UCSD-AML1 (cell line): ENCODE data around the gene CCSER1.
A peak's percentile ranks its signal among the peaks of the same experiment; 100 is the strongest.

ENCODE experiments used
- DNase-seq: peaks from one replicate; lab custom pipeline; 2025; ENCODE audit not compliant: unreplicated experiment; lab: John Stamatoyannopoulos, UW

The CCSER1 gene

DNA sequence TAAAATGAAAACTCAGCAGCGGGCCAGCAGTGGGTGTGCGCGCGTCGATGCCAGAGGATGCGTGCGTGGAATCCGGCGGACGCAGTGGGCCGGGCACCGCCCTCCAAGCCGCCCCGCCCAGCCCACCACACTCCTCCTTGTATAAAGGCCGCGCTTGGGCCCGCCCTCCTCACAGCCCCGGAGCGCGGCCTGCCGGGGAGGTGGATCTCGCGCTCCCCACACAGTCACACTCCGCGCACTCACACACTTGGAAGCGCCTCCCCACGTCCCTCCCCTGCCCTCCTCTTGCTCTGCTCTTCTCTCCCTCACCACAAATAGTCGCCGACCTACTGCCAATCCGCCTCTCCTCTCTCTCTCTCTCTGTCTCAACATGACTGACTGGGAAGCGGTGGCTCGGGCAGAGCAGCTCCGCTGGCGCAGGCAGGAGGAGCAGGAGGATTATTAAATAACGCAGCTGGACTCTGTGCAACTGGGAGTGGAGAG lies at the start of gene CCSER1:
Gene CCSER1, plus strand, starts transcription at position 172 of the 483 bp plus-strand sequence.
- DNase-seq, result peak; percentile 53

- DNase-seq, result no peak
These were observed 48.8 kb upstream of the CCSER1 start for GRCh38 chr4:90078440-90078839.

DNA sequence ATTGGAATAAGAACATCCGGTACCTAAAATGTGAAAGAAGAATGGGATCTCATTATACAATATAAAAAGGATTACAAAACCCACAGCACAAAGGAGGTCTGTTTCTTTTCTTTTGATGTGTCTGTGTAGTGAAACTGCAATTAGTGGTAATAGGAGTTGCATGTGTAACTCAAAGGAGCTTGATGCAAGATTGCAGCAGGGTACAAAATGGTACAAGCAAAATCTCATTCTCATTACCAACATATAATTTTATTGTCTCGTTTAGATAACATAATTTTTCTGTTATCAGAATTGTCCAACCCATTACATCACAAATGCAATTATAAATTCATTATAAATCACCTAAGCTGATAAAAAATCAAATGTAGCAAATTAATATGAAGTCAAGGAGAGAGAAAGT lies 47.1 kb upstream of the CCSER1 start:
- DNase-seq, result no peak

DNA sequence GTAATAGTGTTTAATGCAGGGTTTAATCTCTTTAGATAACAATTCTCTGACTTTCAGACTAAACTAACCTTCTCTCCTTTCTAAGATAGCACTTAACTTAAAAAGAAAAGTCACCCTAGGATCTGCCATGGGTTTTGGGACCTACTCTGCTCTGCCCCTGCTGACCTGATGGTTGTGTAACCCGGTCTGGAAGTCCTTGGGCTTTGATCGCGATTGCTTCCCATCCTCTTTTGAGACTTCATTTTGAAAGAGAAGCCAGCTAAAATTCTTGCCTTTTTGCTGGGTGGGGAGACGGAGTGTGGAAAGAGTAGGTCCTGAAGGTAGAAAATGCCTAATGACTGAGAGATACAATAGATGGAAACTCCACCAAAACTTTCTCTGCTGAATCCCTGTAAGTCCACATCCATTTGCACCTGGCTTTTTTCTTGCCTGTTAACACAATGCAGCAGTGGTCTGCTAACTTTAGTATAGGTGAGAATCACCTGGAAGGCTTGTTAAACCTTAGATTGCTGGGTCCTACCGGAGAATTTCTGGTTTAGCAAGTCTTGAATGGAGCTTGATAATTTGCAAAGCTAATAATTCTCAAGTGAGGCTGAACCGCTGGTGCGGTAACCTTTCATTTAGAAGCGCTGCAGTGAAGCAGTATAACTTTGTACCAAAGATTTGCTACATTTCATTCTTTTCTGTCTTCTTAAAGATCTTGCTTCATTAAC lies 45.6 kb upstream of the CCSER1 start:
- no peak for DNase-seq

GRCh38 chr4:90082449-90082848 lies 44.7 kb upstream of the CCSER1 start:
- DNase-seq, result no peak

- DNase-seq, result no peak
These were observed 42.8 kb upstream of the CCSER1 start for GRCh38 chr4:90084277-90084966.

DNA sequence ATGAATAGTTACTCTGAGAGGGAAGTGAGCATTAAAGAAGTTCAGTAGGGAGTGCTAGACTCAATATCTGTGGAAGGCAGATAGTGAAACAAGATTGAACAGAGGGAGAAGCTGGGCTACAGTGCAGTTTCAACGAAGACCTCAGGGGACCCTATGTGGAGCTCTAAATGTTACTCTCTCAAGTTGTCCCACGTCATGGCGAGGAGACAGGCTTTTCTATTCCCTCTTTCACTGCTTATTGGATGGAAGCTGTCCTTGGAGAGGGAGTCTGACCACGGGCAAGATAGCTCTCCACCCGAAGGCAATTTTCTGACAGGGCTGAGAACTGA lies 42.3 kb upstream of the CCSER1 start:
- no peak for DNase-seq

- DNase-seq, result no peak
These were observed 33.7 kb upstream of the CCSER1 start for GRCh38 chr4:90093526-90093925.

- DNase-seq, result no peak
These were observed 32.2 kb upstream of the CCSER1 start for GRCh38 chr4:90095000-90095399.

GRCh38 chr4:90099812-90100211 lies 27.4 kb upstream of the CCSER1 start:
- DNase-seq, result no peak

GRCh38 chr4:90103991-90104390 lies 23.2 kb upstream of the CCSER1 start:
- DNase-seq, result no peak

DNA sequence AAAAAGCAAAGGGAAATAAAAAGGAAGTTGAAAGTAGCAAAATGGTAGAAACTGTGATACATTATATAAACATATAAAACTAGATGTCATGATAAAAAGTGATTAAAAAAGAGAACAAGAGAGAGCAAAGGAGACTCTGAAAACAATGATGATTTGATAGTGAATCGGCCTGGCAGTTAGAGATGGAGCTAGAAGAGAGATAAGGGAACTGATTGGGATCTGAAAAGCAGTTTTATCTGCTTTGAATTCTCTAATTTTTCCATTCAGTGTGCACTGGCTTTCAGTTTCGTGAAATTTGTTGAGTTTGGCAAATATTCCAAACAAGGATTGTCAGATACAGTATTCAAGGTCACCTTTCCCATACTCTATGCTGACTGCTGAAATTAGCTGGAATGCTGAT lies 21.9 kb upstream of the CCSER1 start:
- no peak for DNase-seq

- DNase-seq, result no peak
These were observed 14.5 kb upstream of the CCSER1 start for GRCh38 chr4:90112715-90113114.

DNA sequence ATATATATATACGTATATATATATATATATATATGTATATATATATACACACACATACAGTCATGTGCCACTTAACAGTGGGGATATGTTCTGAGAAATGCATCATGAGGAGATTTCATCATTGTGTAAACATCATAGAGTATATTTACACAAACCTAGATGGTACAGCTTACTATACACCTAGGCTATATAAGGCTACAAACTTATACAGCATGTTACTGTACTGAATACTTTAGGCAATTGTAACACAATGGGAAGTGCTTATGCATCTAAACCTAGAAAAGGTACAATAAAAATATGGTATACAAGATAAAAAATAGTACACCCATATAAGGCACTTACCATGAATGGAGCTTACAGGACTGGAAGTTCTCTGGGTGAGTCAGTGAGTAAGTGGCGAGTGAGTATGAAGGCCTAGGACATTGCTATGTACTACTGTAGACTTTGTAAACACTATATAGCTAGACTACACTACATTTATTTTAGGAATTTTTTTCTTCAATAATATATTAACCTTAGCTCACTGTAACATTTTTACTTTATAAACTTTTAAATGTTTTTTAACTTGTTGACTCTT lies 13.2 kb upstream of the CCSER1 start:
- no peak for DNase-seq

DNA sequence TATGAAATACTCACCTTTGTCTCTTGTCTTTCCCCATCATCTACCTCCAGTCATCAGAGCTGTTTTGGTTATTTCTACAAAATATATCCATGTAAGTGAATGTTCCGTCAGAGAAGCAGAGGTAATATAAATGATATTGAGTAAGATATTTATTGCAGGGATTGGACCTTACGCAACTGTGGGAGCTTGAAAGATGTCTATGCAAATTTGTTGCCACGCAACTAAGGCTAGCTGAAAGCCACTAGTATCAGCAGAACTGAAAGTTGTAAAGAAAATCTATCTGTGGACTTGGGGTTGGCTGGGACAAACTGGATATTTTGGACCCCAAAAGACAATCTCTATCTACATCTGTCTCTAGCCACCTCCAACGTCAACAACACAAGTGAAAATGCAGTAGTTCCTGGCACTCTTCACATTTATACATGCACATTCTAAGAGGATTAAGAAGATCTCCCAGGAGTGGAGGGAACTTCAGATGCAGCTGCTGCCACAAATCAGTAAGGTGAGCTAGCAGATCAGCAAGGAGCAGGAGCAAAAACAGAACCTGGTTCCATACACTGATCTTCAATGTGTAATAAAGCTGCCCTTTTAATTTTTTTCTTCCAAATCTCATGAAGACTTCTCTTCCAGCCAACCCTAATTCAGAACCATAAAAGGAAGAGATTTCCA lies 8.5 kb upstream of the CCSER1 start:
- DNase-seq, result no peak

DNA sequence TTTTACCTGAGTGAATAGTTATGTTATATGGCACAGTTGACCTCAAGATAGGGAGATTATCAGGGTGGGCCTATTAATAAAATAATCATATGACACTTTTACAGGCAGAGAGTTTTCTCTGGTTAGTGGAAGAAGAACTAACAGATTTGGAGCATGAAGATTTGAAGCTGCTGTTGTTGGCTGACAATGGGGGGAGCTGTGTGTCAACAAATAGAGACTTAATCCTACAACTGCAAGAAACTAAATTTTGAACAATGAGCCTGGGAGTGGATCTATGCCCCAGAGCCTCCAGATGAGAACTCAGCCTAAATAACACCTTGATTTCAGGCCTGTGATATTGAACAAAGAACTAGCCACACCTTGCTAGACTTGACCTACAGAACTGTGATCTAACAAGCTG lies 7.2 kb upstream of the CCSER1 start:
- DNase-seq, result no peak

- DNase-seq, result no peak
These were observed 6.4 kb upstream of the CCSER1 start for GRCh38 chr4:90120815-90121214.

GRCh38 chr4:90121676-90122354 lies 5.4 kb upstream of the CCSER1 start:
- no peak for DNase-seq

DNA sequence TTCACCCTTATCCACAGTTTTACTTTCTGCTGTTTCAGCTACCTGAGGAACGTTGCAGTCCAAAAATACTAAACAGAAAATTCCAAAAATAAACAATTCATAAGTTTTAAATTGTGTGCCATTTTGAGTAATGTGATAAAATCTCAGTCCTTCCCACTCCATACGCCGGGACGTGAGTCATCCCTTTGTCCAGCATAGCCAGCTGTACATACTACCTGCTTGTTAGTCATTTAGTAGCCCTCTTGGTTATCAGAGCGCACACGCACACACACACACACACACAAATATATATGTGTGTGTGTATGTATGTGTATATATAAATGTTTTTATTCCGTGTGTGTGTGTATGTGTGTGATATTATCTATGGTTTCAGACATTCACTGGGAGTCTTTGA lies 4.8 kb upstream of the CCSER1 start:
- no peak for DNase-seq

- no peak for DNase-seq
These were observed 2.9 kb upstream of the CCSER1 start for GRCh38 chr4:90124276-90124675.

DNA sequence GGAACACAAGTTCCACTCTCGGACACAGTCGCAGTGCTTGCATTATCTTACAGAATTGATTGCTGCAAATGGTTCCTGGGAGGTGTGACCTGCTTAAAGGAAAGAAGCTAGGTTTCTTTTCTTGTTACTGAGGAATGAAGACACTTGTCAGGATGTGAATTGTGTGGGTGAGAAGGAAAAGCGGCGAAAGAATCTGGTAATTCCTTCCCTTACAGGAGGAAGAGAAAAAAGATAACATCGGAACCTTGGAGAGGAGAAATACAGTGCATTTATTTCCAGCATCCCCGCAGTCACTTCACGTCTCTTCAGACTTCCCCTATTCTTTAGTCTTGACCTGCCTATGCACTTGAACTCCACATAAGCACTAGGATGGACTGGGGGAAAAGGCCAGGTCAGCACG lies 389 bp upstream of the CCSER1 start:
- no peak for DNase-seq
